Caco-2 (cell line): ENCODE results near the gene NGB. TPM values are rescaled to one million over a fixed set of nuclear protein-coding genes. Genes with fewer than 3 reads are reported as not detected.

Source experiments
- BruUV-seq: library from RNA; stranded (reverse); fragments of 400-500 nt; replicated peaks from 2 replicates; lab custom pipeline; 2021; lab: Mats Ljungman, UMichigan
- CTCF ChIA-PET: fragments of 300-600 bp; sonication (Branson Sonifier 250); formaldehyde crosslinking; loops from one replicate; lab custom pipeline; 2022; ENCODE audit warnings: antibody characterized with exemption; lab: Charles Lee
- POLR2A ChIA-PET: fragments of 300-600 bp; sonication (Branson Sonifier 250); formaldehyde crosslinking; loops from one replicate; lab custom pipeline; 2022; ENCODE audit warnings: antibody characterized with exemption; lab: Charles Lee
- DNase-seq, 2 experiments: peaks; one replicate each; pipeline versions ENCODE4 v3.0.0 to v3.0.0-alpha.2; 2020 to 2022
- H3K27me3 ChIP-seq: replicated peaks from 2 replicates; pipeline ENCODE4 v1.6.0; 2011; ENCODE audit warnings: low read length; ENCODE audit not compliant: control insufficient read depth, insufficient read depth
- H3K36me3 ChIP-seq: 2 replicates; pipeline ENCODE4 v1.5.1; 2011; ENCODE audit warnings: low read length; ENCODE audit not compliant: control insufficient read depth, insufficient read depth
- H3K4me1 ChIP-seq: fragments of 250-450 bp; sonication (Bioruptor Pico); 2 replicates; pipeline ENCODE4 v1.5.1; 2020; ENCODE audit warnings: mild to moderate bottlenecking
- H3K4me3 ChIP-seq: 2 replicates; pipeline ENCODE4 v1.5.1; 2011; ENCODE audit warnings: low read depth, mild to moderate bottlenecking, control low read depth, low read length
- H3K9me3 ChIP-seq: fragments of 250-450 bp; sonication (Bioruptor Pico); 2 replicates; pipeline ENCODE4 v1.5.1; 2020; ENCODE audit warnings: mild to moderate bottlenecking, moderate library complexity
- H3K27ac Mint-ChIP-seq: one replicate; pipeline ENCODE4 v1.8.0; 2022; ENCODE audit warnings: mixed read lengths; ENCODE audit not compliant: unreplicated experiment
- H3K27me3 Mint-ChIP-seq: one replicate; pipeline ENCODE4 v1.8.0; 2022; ENCODE audit warnings: mixed read lengths; ENCODE audit not compliant: insufficient read depth, unreplicated experiment
- H3K36me3 Mint-ChIP-seq: one replicate; pipeline ENCODE4 v1.8.0; 2022; ENCODE audit warnings: mild to moderate bottlenecking, mixed read lengths; ENCODE audit not compliant: insufficient read depth, unreplicated experiment
- H3K4me1 Mint-ChIP-seq: one replicate; pipeline ENCODE4 v1.8.0; 2022; ENCODE audit warnings: low read depth, mixed read lengths; ENCODE audit not compliant: unreplicated experiment
- H3K4me3 Mint-ChIP-seq: one replicate; pipeline ENCODE4 v1.8.0; 2022; ENCODE audit warnings: mild to moderate bottlenecking, moderate library complexity, mixed read lengths; ENCODE audit not compliant: unreplicated experiment
- H3K9me3 Mint-ChIP-seq: one replicate; pipeline ENCODE4 v1.8.0; 2022; ENCODE audit warnings: mixed read lengths; ENCODE audit not compliant: unreplicated experiment
- intact Hi-C: fragments of 100-400 bp; cut with micrococcal nuclease; formaldehyde crosslinking; loops from one replicate; pipeline ENCODE4 v1.10.0; 2022; ENCODE audit not compliant: unreplicated experiment
- total RNA-seq: library from RNA; stranded (reverse); gene quantifications from 2 replicates; pipeline ENCODE4 v1.2.3, GENCODE V29; 2022
- TF ChIP-seq, protein P1 (sequence below), 2 experiments: fragments of 200-600 bp in 1 of 2; IDR thresholded peaks; 1 replicate in 1 of 2; 2 replicates in 1 of 2; pipeline versions ENCODE4 v1.5.1 to v1.8.0; 2011 to 2022; ENCODE audit warnings: antibody characterized with exemption in 1 of 2, control low read depth in 1 of 2, inconsistent platforms in 1 of 2, low read depth in 1 of 2, low read length in 1 of 2, mild to moderate bottlenecking in 1 of 2, moderate library complexity in 1 of 2; ENCODE audit not compliant: insufficient read depth in 1 of 2, severe bottlenecking in 1 of 2, unreplicated experiment in 1 of 2

The NGB gene
- total RNA-seq, 1 experiment from 2014 or later = not detected

DNA sequence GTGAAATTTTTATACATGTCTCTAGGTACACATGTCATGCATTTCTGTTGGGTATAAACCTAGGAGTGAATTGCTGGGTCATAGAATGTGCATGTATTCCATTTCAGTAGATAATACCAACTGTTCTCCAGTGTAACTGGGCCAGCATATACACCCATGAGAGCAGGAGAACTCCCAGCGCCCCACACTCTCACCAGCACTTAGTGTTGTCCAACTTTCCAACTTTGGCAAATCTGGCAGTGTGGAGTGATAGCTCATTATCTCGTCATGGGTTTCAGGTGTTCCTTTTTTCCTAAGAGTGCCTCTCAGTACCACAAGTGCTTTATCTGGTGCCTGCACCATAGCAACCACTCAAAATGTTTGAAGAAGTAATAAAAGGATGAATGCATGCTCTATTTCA, 40.1 kb downstream of the NGB start:
- Histone ChIP-seq H3K36me3 (no peaks in the 10 kb centered on the region), H3K4me3 (no peak overlapping the region), H3K9me3 (no peaks in the 10 kb centered on the region), H3K4me1 (no peaks in the 10 kb centered on the region), H3K27me3 (no peaks in the 10 kb centered on the region)
- Mint-ChIP-seq H3K4me3 (no peak overlapping the region), H3K4me1 (no peaks in the 10 kb centered on the region), H3K36me3 (no peaks in the 10 kb centered on the region), H3K9me3 (no peaks in the 10 kb centered on the region), H3K27ac (no peak overlapping the region), H3K27me3 (peaks cover 4% of the 10 kb centered on the region)
- CTCF ChIA-PET = no interaction called here
- intact Hi-C loops = no loop called here
- no peak for DNase-seq
- BruUV-seq = no TSS peak
- POLR2A ChIA-PET = no interaction called here
- TF ChIP-seq, protein P1, sequence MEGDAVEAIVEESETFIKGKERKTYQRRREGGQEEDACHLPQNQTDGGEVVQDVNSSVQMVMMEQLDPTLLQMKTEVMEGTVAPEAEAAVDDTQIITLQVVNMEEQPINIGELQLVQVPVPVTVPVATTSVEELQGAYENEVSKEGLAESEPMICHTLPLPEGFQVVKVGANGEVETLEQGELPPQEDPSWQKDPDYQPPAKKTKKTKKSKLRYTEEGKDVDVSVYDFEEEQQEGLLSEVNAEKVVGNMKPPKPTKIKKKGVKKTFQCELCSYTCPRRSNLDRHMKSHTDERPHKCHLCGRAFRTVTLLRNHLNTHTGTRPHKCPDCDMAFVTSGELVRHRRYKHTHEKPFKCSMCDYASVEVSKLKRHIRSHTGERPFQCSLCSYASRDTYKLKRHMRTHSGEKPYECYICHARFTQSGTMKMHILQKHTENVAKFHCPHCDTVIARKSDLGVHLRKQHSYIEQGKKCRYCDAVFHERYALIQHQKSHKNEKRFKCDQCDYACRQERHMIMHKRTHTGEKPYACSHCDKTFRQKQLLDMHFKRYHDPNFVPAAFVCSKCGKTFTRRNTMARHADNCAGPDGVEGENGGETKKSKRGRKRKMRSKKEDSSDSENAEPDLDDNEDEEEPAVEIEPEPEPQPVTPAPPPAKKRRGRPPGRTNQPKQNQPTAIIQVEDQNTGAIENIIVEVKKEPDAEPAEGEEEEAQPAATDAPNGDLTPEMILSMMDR (IDR thresholded peaks at IDR 0.05; ENCODE audit: insufficient read depth in 1 of 2, low read depth in 1 of 2, low read length in 1 of 2, severe bottlenecking in 1 of 2, unreplicated experiment in 1 of 2) = no peak

DNA sequence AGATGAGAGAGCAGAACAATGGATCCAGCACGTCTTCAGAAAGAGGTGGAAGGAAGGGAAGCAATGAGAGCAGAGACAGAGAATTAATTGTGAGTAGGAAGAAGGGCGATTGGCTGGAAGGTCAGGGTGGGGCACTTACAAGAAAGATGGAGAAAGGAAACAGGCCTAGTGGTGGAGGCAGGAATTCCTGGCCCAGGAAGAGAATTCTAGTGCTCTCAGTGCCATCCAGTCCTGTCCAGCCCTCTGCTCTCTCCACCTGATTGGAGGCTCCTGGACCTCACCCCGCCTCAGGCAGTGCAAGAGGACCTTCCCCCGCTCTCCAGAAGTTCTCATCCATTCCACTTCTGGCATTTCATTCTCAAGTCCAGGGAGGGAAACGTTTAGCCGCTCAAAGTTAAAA, 43.0 kb downstream of the NGB start:
- no peak overlapping the region for H3K4me3 ChIP-seq
- no peak overlapping the region for H3K27ac Mint-ChIP-seq
- H3K36me3 ChIP-seq = no peaks in the 10 kb centered on the region
- H3K4me1 ChIP-seq = no peaks in the 10 kb centered on the region
- H3K27me3 ChIP-seq = no peaks in the 10 kb centered on the region
- BruUV-seq = no TSS peak
- no peak for DNase-seq
- intact Hi-C loops = no loop called here
- CTCF ChIA-PET = no interaction called here
- no peaks in the 10 kb centered on the region for H3K9me3 ChIP-seq
- H3K4me1 Mint-ChIP-seq = no peaks in the 10 kb centered on the region
- no peaks in the 10 kb centered on the region for H3K9me3 Mint-ChIP-seq
- H3K36me3 Mint-ChIP-seq = no peaks in the 10 kb centered on the region
- POLR2A ChIA-PET = no interaction called here
- H3K4me3 Mint-ChIP-seq = no peak overlapping the region
- TF ChIP-seq, protein P1 (IDR thresholded peaks at IDR 0.05; ENCODE audit: insufficient read depth in 1 of 2, low read depth in 1 of 2, low read length in 1 of 2, severe bottlenecking in 1 of 2, unreplicated experiment in 1 of 2) = no peak
- H3K27me3 Mint-ChIP-seq = peaks cover 4% of the 10 kb centered on the region

DNA sequence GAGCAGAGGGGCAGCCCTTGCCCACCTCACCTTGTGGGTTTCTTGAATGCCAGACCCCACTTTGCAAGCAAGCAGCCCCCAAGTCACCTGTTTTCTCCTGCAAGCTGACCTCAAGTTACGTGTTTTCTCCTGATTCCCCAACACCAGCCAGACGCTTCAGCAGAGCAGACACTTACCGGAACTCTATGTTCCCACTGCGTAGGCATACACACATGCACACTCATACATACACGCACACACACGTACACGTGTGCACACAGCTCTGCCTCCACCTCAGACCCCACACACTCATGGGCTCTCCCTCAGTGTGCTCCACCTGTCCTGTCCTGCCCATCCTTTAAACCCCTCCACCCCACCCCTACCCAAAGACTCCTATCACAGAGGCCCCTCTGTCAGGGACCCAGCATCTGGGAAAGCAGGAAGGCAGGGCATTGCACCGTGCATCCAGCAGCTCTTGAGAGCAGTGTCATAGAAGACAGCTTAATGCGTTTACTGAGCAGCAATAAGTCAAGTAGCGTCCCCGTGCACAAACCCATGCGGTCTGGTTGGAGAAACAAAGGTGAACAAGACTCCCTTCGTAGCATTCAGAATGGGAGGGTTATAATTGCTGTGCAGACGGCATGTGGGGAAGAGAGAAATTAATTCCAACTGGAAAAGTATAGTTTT, 45.0 kb downstream of the NGB start:
- Mint-ChIP-seq H3K36me3 (no peaks in the 10 kb centered on the region), H3K9me3 (no peaks in the 10 kb centered on the region), H3K27ac (no peak overlapping the region), H3K27me3 (peaks cover 4% of the 10 kb centered on the region), H3K4me3 (no peak overlapping the region), H3K4me1 (no peaks in the 10 kb centered on the region)
- H3K9me3 ChIP-seq = no peaks in the 10 kb centered on the region
- H3K4me3 ChIP-seq = no peak overlapping the region
- POLR2A ChIA-PET = no interaction called here
- no peak for DNase-seq
- no TSS peak for BruUV-seq
- H3K27me3 ChIP-seq = no peaks in the 10 kb centered on the region
- no peaks in the 10 kb centered on the region for H3K4me1 ChIP-seq
- no peaks in the 10 kb centered on the region for H3K36me3 ChIP-seq
- TF ChIP-seq, protein P1 (IDR thresholded peaks at IDR 0.05; ENCODE audit: insufficient read depth in 1 of 2, low read depth in 1 of 2, low read length in 1 of 2, severe bottlenecking in 1 of 2, unreplicated experiment in 1 of 2) = no peak
- CTCF ChIA-PET = no interaction called here
- intact Hi-C loops = no loop called here
